Activated T-helper 2 cell treated with anti-CD3 and anti-CD28 coated beads, Interferon-gamma antibody, Interleukin-2, Interleukin-4, amounts not matched to agents 10 μg/mL and 5 μg/mL and 100 μg/mL, durations not matched to agents 14 hours and 24 hours and 36 hours (primary cell): Measurements from ENCODE around the gene MRPS24. TPM values are rescaled to one million over a fixed set of nuclear protein-coding genes. Genes with fewer than 3 reads are reported as not detected.

Source experiments
- DNase-seq: peaks from one replicate; pipeline ENCODE4 v3.0.0; 2021; ENCODE audit warnings: low spot score
- H3K27ac Mint-ChIP-seq: one replicate; pipeline ENCODE4 v1.8.0; 2021; ENCODE audit warnings: mixed read lengths
- H3K27me3 Mint-ChIP-seq: one replicate; pipeline ENCODE4 v1.8.0; 2021; ENCODE audit warnings: low read depth, mixed read lengths
- H3K36me3 Mint-ChIP-seq: one replicate; pipeline ENCODE4 v1.8.0; 2021; ENCODE audit warnings: low read depth, mixed read lengths
- H3K4me1 Mint-ChIP-seq: one replicate; pipeline ENCODE4 v1.8.0; 2021; ENCODE audit warnings: low read depth, mixed read lengths
- H3K4me3 Mint-ChIP-seq: one replicate; pipeline ENCODE4 v1.8.0; 2021; ENCODE audit warnings: low read depth, mild to moderate bottlenecking, moderate library complexity, mixed read lengths
- H3K9me3 Mint-ChIP-seq: one replicate; pipeline ENCODE4 v1.8.0; 2021; ENCODE audit warnings: mixed read lengths
- intact Hi-C: fragments of 100-400 bp; cut with micrococcal nuclease; formaldehyde crosslinking; loops from one replicate; pipeline ENCODE4 v1.15.1; 2023
- total RNA-seq: library from RNA; stranded (reverse); gene quantifications from 2 replicates; pipeline ENCODE4 v1.2.3, GENCODE V29; 2022

The MRPS24 gene
- total RNA-seq, 1 donor from 2014 or later: 106 TPM

DNA sequence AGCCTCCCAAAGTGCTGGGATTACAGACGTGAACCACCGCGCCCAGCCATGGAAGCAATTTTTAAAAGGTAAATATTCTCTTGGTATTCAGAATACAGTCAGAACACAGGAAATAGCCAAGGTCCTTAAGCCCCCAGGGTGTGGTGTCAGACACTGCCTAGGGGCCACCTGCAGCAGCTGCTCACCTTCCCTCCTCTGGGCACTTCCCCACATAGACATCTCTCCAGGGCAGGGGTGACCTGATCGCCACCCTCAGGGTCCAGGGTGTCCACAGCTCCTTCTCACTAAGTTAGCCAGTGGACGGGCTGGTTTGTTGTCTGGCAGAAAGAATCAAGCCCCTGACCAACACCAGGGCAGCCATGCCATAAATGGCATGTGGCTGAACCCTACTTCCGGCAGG, 21.2 kb upstream of the MRPS24 start:
- Mint-ChIP-seq H3K27ac (no peak overlapping the region), H3K9me3 (no peaks in the 10 kb centered on the region)

GRCh38 chr7:43888993-43889945, 20.0 kb upstream of the MRPS24 start:
- H3K27me3 Mint-ChIP-seq: no peaks in the 10 kb centered on the region
- intact Hi-C loops: no loop called here
- no peak overlapping the region for H3K27ac Mint-ChIP-seq
- no peak overlapping the region for H3K4me3 Mint-ChIP-seq
- no peak for DNase-seq
- H3K9me3 Mint-ChIP-seq: no peaks in the 10 kb centered on the region
- H3K36me3 Mint-ChIP-seq: peaks cover 11% of the 10 kb centered on the region
- H3K4me1 Mint-ChIP-seq: peaks cover 13% of the 10 kb centered on the region

More for the DNA sequence above, 21.2 kb upstream of the MRPS24 start:
- DNase-seq: no peak
- Mint-ChIP-seq H3K36me3 (peaks cover 11% of the 10 kb centered on the region), H3K4me1 (peaks cover 13% of the 10 kb centered on the region), H3K4me3 (no peak overlapping the region), H3K27me3 (no peaks in the 10 kb centered on the region)
- intact Hi-C loops: no loop called here

- H3K36me3 Mint-ChIP-seq: peaks cover 30% of the 10 kb centered on the region
- H3K27me3 Mint-ChIP-seq: no peaks in the 10 kb centered on the region
- peaks cover 2% of the 10 kb centered on the region for H3K4me1 Mint-ChIP-seq
- H3K27ac Mint-ChIP-seq: no peak overlapping the region
- no peaks in the 10 kb centered on the region for H3K9me3 Mint-ChIP-seq
- H3K4me3 Mint-ChIP-seq: no peak overlapping the region
- no peak for DNase-seq
- intact Hi-C loops: no loop called here
Observed at GRCh38 chr7:43884617-43885016, 15.3 kb upstream of the MRPS24 start.

DNA sequence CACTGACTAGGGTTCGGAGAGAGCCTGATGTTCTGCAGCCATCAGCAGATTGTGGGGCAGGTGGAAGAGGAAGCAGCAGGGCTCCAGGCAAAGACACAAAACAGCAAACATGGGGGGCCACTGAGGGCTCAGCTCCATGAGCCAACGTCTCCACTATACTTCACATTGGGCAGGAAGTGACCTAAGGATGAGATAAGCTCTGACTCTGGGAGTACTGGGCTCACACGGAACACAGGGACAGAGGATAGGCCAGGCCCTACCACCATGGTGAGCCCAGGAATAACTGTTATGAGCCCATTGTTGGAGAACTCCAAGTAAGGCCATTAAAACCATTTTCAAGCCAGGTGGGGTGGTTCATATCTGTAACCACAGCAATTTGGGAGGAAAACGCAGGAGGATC, 14.9 kb upstream of the MRPS24 start:
- no peaks in the 10 kb centered on the region for H3K27me3 Mint-ChIP-seq

DNA sequence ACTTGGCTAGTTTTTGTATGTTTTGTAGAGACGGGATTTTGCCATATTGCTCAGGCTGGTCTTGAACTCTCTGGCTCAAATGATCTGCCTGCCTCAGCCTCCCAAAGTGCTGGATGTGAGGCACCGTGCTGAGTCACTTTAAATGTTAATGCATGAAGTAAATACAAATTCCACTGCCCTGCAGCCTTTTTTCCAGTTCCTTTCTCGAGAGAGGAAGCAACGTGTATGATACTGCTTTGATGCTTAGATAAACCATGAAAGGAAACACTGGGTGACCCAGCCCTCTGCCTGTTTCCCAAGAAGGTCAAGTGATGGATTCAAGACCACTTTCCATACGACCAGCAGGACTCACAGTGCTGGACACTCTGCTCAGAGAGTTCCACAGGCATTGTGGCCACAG, 11.3 kb upstream of the MRPS24 start:
- peaks cover 60% of the 10 kb centered on the region for H3K36me3 Mint-ChIP-seq
- DNase-seq: no peak
- H3K4me3 Mint-ChIP-seq: no peak overlapping the region
- H3K27me3 Mint-ChIP-seq: no peaks in the 10 kb centered on the region
- H3K27ac Mint-ChIP-seq: no peak overlapping the region
- H3K4me1 Mint-ChIP-seq: no peaks in the 10 kb centered on the region
- H3K9me3 Mint-ChIP-seq: no peaks in the 10 kb centered on the region
- intact Hi-C loops: no loop called here

More for the DNA sequence above, 14.9 kb upstream of the MRPS24 start:
- H3K4me1 Mint-ChIP-seq: no peaks in the 10 kb centered on the region
- intact Hi-C loops: no loop called here
- no peak for DNase-seq
- H3K4me3 Mint-ChIP-seq: no peak overlapping the region
- H3K9me3 Mint-ChIP-seq: no peaks in the 10 kb centered on the region
- H3K27ac Mint-ChIP-seq: no peak overlapping the region
- H3K36me3 Mint-ChIP-seq: peaks cover 33% of the 10 kb centered on the region

DNA sequence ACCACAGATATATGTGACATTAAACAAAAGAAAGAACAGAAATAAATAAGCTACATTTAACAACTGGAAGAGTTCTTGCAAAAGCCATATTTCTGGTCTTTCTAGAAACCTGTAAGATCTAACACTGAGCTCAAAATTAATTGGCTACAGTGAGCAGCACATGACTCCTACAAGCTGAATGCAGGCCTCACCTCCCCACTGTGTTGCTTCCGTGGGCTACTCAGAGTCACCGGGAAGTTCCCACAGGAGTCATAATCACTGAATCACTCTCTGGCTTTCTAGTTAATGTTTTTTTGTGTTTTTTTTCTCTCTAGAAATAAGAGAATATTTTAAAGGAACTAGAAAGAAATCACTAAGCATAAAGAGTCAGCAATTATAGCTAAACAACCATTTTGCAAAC, 10.2 kb upstream of the MRPS24 start:
- Mint-ChIP-seq H3K27ac (no peak overlapping the region), H3K27me3 (no peaks in the 10 kb centered on the region), H3K36me3 (peaks cover 65% of the 10 kb centered on the region), H3K4me3 (no peak overlapping the region), H3K9me3 (no peaks in the 10 kb centered on the region), H3K4me1 (no peaks in the 10 kb centered on the region)
- intact Hi-C loops: no loop called here
- no peak for DNase-seq

- H3K27me3 Mint-ChIP-seq: no peaks in the 10 kb centered on the region
- DNase-seq: no peak
- intact Hi-C loops: no loop called here
- H3K4me3 Mint-ChIP-seq: no peak overlapping the region
- no peaks in the 10 kb centered on the region for H3K9me3 Mint-ChIP-seq
- peaks cover 60% of the 10 kb centered on the region for H3K36me3 Mint-ChIP-seq
- no peaks in the 10 kb centered on the region for H3K4me1 Mint-ChIP-seq
- H3K27ac Mint-ChIP-seq: no peak overlapping the region
Observed at GRCh38 chr7:43878867-43879266, 9.6 kb upstream of the MRPS24 start.

- no peak overlapping the region for H3K27ac Mint-ChIP-seq
- H3K4me3 Mint-ChIP-seq: no peak overlapping the region
- H3K36me3 Mint-ChIP-seq: peaks cover 61% of the 10 kb centered on the region
- DNase-seq: no peak
- no peaks in the 10 kb centered on the region for H3K27me3 Mint-ChIP-seq
- intact Hi-C loops: no loop called here
- H3K9me3 Mint-ChIP-seq: no peaks in the 10 kb centered on the region
- no peaks in the 10 kb centered on the region for H3K4me1 Mint-ChIP-seq
Observed at GRCh38 chr7:43877968-43878864, 8.9 kb upstream of the MRPS24 start.

GRCh38 chr7:43876976-43877745, 7.8 kb upstream of the MRPS24 start:
- intact Hi-C loops: no loop called here
- H3K4me1 Mint-ChIP-seq: peaks cover 2% of the 10 kb centered on the region
- no peak for DNase-seq

DNA sequence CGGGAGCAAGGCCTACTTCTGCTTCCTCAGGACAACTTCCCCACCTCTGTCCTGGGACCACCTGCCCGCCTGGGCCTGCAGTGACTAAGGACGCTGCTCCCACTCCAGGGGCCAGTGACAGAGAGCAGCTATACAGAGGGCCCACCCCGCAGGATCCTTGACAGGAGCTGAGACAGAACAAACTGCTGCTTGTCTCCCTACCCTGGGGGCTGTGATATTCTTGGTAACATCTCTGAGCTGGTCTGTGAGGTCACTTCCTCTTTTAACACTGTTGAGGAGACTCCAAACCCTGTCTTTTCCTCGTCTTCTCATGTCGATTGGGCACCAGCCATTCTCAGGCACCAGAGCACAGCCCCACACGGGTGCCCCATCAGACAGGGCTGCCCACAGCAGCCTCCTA, 6.9 kb upstream of the MRPS24 start:
- no peak for DNase-seq
- no peaks in the 10 kb centered on the region for H3K9me3 Mint-ChIP-seq
- no peaks in the 10 kb centered on the region for H3K27me3 Mint-ChIP-seq
- intact Hi-C loops: no loop called here
- H3K4me1 Mint-ChIP-seq: peaks cover 3% of the 10 kb centered on the region
- H3K27ac Mint-ChIP-seq: no peak overlapping the region
- H3K4me3 Mint-ChIP-seq: no peak overlapping the region
- H3K36me3 Mint-ChIP-seq: peaks cover 57% of the 10 kb centered on the region

More at GRCh38 chr7:43876976-43877745, 7.8 kb upstream of the MRPS24 start:
- no peaks in the 10 kb centered on the region for H3K9me3 Mint-ChIP-seq
- peaks cover 65% of the 10 kb centered on the region for H3K36me3 Mint-ChIP-seq
- no peaks in the 10 kb centered on the region for H3K27me3 Mint-ChIP-seq
- H3K4me3 Mint-ChIP-seq: no peak overlapping the region
- H3K27ac Mint-ChIP-seq: no peak overlapping the region

DNA sequence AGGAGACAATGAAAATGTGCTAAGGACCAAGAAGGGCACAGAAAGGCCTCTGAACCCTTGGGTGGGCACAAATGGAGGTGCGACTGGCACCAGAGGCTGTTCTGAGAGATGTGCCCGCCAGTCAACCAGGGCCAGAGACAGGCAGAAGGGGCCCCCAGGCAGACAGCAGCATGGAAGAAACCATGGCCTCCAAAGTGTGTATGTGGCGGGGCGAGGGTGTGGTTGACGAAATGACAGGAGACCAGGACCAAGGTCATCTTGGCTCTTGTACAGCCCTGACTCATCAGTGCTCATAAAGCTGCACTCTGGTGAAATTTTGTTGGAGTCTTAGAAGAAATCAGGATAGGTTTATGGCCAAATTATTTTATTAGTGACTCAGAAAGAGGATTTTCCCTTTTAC, 4.0 kb upstream of the MRPS24 start:
- intact Hi-C loops: loop anchor here (5.0 kb wide), 1 partner anchor 54 kb away; the partner anchor contains the start of gene UBE2D4
- no peaks in the 10 kb centered on the region for H3K27me3 Mint-ChIP-seq
- no peak for DNase-seq

GRCh38 chr7:43872406-43873110, 3.2 kb upstream of the MRPS24 start:
- Mint-ChIP-seq H3K4me3 (no peak overlapping the region), H3K4me1 (peaks cover 22% of the 10 kb centered on the region), H3K36me3 (peaks cover 40% of the 10 kb centered on the region), H3K27me3 (no peaks in the 10 kb centered on the region), H3K9me3 (no peaks in the 10 kb centered on the region), H3K27ac (no peak overlapping the region)
- intact Hi-C loops: loop anchor here (5.0 kb wide), 1 partner anchor 55 kb away; the partner anchor contains the start of gene UBE2D4
- DNase-seq: no peak

More for the DNA sequence above, 4.0 kb upstream of the MRPS24 start:
- H3K27ac Mint-ChIP-seq: no peak overlapping the region
- peaks cover 40% of the 10 kb centered on the region for H3K36me3 Mint-ChIP-seq
- no peaks in the 10 kb centered on the region for H3K9me3 Mint-ChIP-seq
- peaks cover 17% of the 10 kb centered on the region for H3K4me1 Mint-ChIP-seq
- H3K4me3 Mint-ChIP-seq: no peak overlapping the region
